ENCODE data around the gene SLC6A2. TPM values are rescaled to one million over a fixed set of nuclear protein-coding genes. Genes with fewer than 3 reads are reported as not detected.
A peak's percentile ranks its signal among the peaks of the same experiment; 100 is the strongest.

Gene SLC6A2
- total RNA-seq, 1 donor from 2014 or later, result 0.64 TPM

GRCh38 chr16:55671206-55671973 lies 15.6 kb downstream of the SLC6A2 start:
- peak; percentile 68 for DNase-seq (ENCODE audit: low spot score)

DNA sequence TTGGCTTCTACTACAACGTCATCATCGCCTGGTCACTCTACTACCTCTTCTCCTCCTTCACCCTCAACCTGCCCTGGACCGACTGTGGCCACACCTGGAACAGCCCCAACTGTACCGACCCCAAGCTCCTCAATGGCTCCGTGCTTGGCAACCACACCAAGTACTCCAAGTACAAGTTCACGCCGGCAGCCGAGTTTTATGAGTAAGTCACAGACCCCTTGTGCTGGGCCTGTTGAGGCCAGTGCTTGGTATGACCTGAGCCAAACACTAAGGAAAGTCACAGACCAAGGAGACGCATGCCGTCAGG lies 16.1 kb downstream of the SLC6A2 start:
- DNase-seq (ENCODE audit: low spot score), result peak; percentile 71

DNA sequence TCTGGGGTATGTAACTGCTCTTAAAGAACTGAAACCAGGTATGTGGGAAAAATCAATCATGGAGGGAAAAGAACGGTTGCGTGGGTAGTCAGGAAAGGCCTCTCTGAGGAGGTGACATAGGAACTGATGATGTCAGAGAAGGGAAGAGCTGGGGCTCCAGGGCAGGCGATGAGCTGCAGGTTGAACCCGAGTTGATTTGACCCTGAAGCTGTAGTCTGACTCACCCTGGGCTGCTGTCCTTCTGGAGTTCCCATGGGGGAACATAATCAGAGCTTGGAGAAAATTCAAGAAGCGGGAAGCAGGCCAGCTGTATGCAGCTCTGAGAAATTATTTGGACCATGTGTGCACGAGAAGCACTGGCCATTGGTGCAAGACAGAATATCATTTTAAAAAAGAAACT lies 16.7 kb downstream of the SLC6A2 start:
- DNase-seq (ENCODE audit: low spot score), result peak; percentile 39

- no peak for DNase-seq (ENCODE audit: low spot score)
Measured at GRCh38 chr16:55678161-55678821, 22.5 kb downstream of the SLC6A2 start.

- no peak for DNase-seq (ENCODE audit: low spot score)
Measured at GRCh38 chr16:55682086-55682485, 26.3 kb downstream of the SLC6A2 start.

DNA sequence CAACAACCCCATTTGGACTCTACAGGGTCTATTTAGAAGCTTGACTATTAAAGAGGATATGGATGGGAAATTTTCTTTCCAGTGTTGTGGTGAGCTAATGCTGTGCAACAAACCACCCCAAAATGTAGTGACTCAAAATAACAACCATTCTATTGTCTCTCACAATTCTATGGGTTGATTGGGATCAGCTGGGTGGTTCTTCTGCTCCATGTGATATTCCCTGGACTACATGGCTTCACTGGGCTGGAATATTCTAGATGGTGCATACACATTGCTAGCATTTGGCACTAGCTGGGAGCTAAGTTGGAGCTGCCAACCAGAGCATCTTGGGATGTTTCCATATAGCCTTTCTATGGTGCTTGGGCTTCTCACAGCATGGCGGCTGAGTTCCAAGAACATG lies 30.2 kb downstream of the SLC6A2 start:
- DNase-seq (ENCODE audit: low spot score), result no peak

DNA sequence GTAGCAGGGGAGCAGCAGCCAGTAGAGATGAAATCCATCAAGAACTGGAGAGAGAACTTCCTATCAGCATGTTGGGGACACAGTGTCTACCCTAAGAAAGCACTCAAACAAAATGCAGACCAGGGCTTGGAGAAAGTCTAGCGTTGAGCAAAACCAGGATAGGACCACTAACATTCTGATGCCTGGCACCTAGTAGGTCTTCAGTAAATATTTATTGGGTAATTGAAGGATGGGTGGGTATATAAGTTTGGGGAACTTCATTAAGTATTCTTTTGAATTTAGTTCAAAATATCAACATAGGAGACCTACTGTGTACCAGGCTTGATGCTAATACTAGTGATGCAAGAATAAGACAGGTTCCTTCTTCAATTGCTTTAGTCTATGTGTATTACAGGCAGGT lies 30.9 kb downstream of the SLC6A2 start:
- no peak for DNase-seq (ENCODE audit: low spot score)

GRCh38 chr16:55687802-55688201 lies 32.0 kb downstream of the SLC6A2 start:
- no peak for DNase-seq (ENCODE audit: low spot score)

DNA sequence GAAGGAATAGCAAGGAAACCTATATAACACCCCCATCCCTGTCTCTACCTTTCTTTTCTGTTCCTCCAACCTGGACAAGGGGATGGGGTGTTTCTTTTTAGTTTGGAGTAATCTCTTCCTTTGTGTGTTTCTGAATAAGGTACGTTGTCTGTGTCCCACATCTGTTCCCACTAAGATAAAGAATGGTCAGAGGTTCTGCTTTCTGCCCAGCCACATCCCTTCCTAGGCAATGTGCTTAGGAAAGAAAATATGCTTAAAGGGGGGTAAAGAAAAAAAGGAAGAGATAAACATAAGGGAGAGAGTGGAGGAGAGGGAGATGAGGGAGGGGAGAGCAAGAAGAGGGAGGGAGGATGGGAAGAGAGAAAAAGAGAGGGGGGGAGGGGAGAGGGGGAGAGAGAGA lies 35.1 kb downstream of the SLC6A2 start:
- no peak for DNase-seq (ENCODE audit: low spot score)

- DNase-seq (ENCODE audit: low spot score), result no peak
Measured at GRCh38 chr16:55691771-55692170, 36.0 kb downstream of the SLC6A2 start.

- DNase-seq (ENCODE audit: low spot score), result no peak
Measured at GRCh38 chr16:55695595-55695994, 39.8 kb downstream of the SLC6A2 start.

GRCh38 chr16:55697867-55698266 lies 42.1 kb downstream of the SLC6A2 start:
- no peak for DNase-seq (ENCODE audit: low spot score)

DNA sequence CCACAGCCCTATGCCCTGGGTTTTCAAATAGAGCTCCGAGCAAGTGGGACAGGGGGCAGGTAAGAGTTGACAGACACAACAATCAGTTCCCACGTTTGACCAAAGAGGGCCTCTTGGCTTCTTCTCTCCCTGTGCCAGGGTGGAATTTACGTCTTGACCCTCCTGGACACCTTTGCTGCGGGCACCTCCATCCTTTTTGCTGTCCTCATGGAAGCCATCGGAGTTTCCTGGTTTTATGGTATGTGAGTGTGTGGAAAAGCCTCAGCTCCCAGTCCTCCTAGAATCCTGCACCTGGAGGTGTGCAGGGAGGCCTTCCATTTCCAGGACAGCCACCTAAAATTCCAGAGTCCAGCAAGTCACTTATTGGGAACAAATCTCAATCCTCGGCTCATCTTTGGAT lies 42.5 kb downstream of the SLC6A2 start:
- DNase-seq (ENCODE audit: low spot score), result no peak

GRCh38 chr16:55698946-55699345 lies 43.2 kb downstream of the SLC6A2 start:
- no peak for DNase-seq (ENCODE audit: low spot score)

DNA sequence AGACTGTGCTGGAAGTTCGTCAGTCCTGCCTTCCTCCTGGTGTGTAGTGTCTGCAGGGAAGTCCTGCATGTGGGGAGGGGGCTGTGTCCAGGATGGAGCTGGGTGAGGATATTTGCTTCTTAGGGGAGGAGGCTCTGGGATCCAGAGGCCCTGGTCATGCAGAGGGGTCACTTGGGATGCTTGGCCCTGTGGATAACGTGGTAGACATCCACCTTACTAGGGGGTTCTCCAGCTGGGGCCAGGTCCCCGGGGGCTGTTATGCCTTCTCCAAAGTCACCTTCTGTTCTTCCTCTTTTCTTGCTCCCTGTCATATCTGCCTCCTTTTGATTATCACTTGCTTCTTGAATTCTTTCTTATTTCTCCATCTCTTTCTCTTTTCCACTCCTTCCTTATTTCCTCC lies 43.8 kb downstream of the SLC6A2 start:
- DNase-seq (ENCODE audit: low spot score), result no peak

GRCh38 chr16:55700067-55700466 lies 44.3 kb downstream of the SLC6A2 start:
- no peak for DNase-seq (ENCODE audit: low spot score)

DNA sequence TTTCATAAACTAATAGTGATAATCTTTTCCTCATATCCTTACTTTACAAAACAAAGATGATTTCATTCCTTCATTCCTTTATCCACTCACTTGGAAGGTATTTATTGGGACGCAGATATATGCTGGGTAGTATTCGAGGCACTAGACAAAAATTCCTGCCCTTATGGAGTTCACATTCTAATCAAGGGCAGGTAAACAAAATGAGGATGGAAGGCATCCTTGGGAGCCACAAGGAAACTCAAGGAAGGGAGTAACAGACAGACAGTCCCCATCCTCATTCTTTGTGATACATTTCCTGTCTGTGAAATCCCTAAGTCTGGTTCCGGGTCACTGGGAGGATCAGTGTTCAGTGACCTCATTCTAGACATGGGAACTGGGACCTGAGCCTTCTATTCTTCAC lies 45.2 kb downstream of the SLC6A2 start:
- no peak for DNase-seq (ENCODE audit: low spot score)

GRCh38 chr16:55701442-55702319 lies 45.9 kb downstream of the SLC6A2 start:
- no peak for DNase-seq (ENCODE audit: low spot score)

- DNase-seq (ENCODE audit: low spot score), result no peak
Measured at GRCh38 chr16:55703003-55704001, 47.5 kb downstream of the SLC6A2 start.

DNA sequence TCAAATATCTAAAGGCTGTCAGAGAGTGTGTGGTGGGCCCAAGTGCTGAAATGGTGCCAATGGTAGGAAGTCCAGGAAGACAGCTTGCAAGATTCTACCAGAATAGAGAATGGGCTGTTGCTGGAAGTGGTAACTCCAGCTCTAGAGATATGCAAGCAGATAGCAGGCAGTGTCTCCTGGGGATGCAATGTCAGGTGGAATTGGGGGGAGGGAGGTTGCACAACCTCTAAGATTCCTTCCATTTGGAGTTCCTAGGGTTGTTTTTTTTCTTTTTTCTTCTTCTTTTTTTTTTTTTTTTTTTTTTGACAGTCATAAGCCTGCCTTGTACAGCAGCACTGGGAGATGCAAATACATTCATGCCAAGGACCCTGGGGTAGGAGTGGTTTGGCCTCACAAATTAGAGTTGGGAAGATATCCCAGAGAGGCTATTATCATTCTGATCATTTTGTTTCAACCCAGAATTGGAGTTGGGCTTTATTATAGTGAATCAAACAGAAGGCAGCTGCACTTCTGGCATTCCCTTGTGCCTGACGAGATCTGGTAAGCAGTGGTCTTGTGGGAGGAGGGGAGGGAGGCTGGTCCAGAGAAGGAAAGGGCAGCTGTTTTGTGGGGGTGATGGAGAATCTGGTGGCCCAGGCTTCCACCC lies 51.1 kb downstream of the SLC6A2 start:
- DNase-seq (ENCODE audit: low spot score), result no peak
